OCI-LY7 (cell line): ENCODE data around the gene COLEC12.

ENCODE experiments used
- EZH2phosphoT487 ChIP-seq: fragments of 200-600 bp; sonication (generic); IDR thresholded peaks from 2 replicates; pipeline ENCODE4 v1.6.1; 2018; ENCODE audit warnings: low read depth, borderline replicate concordance, mild to moderate bottlenecking, mixed run types, antibody characterized with exemption, low read length, moderate library complexity, mixed read lengths
- TF ChIP-seq, protein P1 (sequence below): fragments of 200-600 bp; sonication (generic); conservative IDR thresholded peaks from 2 replicates; pipeline ENCODE4 v1.5.1; 2014; ENCODE audit warnings: mild to moderate bottlenecking, antibody characterized with exemption, low read length, moderate library complexity, mixed read lengths

DNA sequence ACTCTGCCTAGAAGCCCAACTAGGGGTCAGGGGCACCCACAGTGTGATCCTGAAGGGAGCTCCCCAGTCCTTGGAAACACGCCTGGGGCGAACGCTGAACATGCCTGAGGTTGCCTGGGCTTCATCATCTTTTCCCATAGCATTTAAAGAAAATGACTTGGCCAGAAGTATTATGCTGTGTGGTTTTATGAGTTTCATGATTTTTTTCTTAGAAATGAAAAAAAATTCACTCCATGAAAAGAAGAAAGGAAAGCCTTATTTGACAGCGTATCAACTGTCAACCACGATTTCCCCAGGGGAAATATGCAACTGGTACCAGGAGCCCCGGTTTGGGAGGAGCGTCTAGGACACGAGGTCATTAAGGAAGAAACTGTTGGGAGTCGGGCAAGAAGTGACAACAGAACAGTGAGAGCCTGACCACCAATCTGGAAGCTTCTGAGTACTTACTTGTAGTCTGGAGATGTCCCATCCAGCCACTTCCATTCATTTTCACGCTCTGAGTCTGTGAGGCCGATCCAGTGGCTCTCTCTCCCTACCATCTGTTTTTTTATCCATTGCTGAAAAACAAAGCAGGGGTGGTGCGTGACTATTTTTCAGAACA lies 169.2 kb downstream of the COLEC12 start:
- TF ChIP-seq, protein P1, sequence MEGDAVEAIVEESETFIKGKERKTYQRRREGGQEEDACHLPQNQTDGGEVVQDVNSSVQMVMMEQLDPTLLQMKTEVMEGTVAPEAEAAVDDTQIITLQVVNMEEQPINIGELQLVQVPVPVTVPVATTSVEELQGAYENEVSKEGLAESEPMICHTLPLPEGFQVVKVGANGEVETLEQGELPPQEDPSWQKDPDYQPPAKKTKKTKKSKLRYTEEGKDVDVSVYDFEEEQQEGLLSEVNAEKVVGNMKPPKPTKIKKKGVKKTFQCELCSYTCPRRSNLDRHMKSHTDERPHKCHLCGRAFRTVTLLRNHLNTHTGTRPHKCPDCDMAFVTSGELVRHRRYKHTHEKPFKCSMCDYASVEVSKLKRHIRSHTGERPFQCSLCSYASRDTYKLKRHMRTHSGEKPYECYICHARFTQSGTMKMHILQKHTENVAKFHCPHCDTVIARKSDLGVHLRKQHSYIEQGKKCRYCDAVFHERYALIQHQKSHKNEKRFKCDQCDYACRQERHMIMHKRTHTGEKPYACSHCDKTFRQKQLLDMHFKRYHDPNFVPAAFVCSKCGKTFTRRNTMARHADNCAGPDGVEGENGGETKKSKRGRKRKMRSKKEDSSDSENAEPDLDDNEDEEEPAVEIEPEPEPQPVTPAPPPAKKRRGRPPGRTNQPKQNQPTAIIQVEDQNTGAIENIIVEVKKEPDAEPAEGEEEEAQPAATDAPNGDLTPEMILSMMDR = no peak
- TF ChIP-seq EZH2phosphoT487 = no peak
